Activated CD8-positive, alpha-beta memory T cell treated with anti-CD3 and anti-CD28 coated beads, Interleukin-2, amount 50 U/mL, for 1 hour (primary cell): Measurements from ENCODE around the gene NRN1L.
"Not testable (repeated sequence)": the region's sequence is repeated elsewhere in the genome, so short reads cannot be mapped to it uniquely, and the experiment has no call there.

Experiments
- DNase-seq: peaks from one replicate; pipeline ENCODE4 v3.0.0-alpha.2; 2020; ENCODE audit errors: extremely low read depth

The NRN1L gene

GRCh38 chr16:67884684-67885083 is at the start of gene NRN1L:
TSS of gene NRN1L (plus strand) at chr16:67884885. CDS start at chr16:67884904, 19 bp downstream.
- DNase-seq, result no peak

- not testable (repeated sequence) for DNase-seq
These were observed 47.5 kb upstream of the NRN1L start for GRCh38 chr16:67837190-67837589.

- no peak for DNase-seq
These were observed 46.9 kb upstream of the NRN1L start for GRCh38 chr16:67837811-67838210.

GRCh38 chr16:67841198-67841815 is 43.4 kb upstream of the NRN1L start:
- no peak for DNase-seq

- DNase-seq, result peak; percentile 88
These were observed 42.7 kb upstream of the NRN1L start, which contains the start of gene THAP11 for GRCh38 chr16:67841816-67842508. TSS of gene THAP11 (plus strand) at chr16:67842320. CDS start at chr16:67842555, 235 bp downstream.

- no peak for DNase-seq
These were observed 42.0 kb upstream of the NRN1L start for GRCh38 chr16:67842509-67843342.

GRCh38 chr16:67843343-67843765 is 41.3 kb upstream of the NRN1L start:
- no peak for DNase-seq

GRCh38 chr16:67844497-67844896 is 40.2 kb upstream of the NRN1L start:
- DNase-seq, result no peak

- no peak for DNase-seq
These were observed 39.2 kb upstream of the NRN1L start for GRCh38 chr16:67845291-67846062.

GRCh38 chr16:67846063-67846319 is 38.7 kb upstream of the NRN1L start:
- no peak for DNase-seq

- peak; percentile 86 for DNase-seq
These were observed 38.2 kb upstream of the NRN1L start, which contains the start of gene NUTF2 for GRCh38 chr16:67846320-67847063. TSS of gene NUTF2 (plus strand) at chr16:67846933. CDS start at chr16:67865131, 18,198 bp downstream.

- no peak for DNase-seq
These were observed 37.4 kb upstream of the NRN1L start, which contains the start of gene CENPT for GRCh38 chr16:67847064-67847861. TSS of gene CENPT (minus strand) at chr16:67847693. CDS start at chr16:67833859, 13,834 bp downstream.

- DNase-seq, result no peak
These were observed 36.6 kb upstream of the NRN1L start for GRCh38 chr16:67848118-67848517.

- no peak for DNase-seq
These were observed 31.0 kb upstream of the NRN1L start for GRCh38 chr16:67853670-67854069.

GRCh38 chr16:67855789-67856188 is 28.9 kb upstream of the NRN1L start:
- no peak for DNase-seq

GRCh38 chr16:67856927-67857546 is 27.6 kb upstream of the NRN1L start:
- DNase-seq, result no peak

GRCh38 chr16:67857547-67858233 is 27.0 kb upstream of the NRN1L start:
- DNase-seq, result no peak

GRCh38 chr16:67858500-67858899 is 26.2 kb upstream of the NRN1L start:
- no peak for DNase-seq
